Measurements from ENCODE around the gene TMEM222. TPM values are rescaled to one million over a fixed set of nuclear protein-coding genes. Genes with fewer than 3 reads are reported as not detected.

Gene TMEM222
- total RNA-seq, 1 donor from 2014 or later, result 11.1 TPM

DNA sequence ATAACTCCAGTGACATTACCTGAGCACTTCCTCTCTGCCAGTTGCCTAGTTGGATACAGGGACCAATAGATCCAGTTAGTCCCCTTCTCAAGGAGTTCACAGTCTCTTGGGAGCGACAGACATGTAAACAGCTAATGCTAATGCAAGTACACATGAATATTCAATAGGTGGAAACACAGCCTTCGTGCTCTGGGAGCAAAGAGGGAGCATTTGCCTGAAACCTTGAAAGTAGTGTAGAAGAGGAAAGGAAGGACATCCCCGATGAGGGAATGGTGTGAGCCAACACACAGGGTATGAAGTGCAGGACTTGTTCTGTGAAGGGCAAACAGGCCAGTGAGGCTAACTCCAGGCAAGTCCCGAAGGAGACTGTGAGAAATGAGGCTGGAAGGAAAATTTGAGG, 3.8 kb upstream of the TMEM222 start:
- no peak overlapping the region for H3K4me3 ChIP-seq (ENCODE audit: low read depth, low read length)
- TF ChIP-seq, protein P1, sequence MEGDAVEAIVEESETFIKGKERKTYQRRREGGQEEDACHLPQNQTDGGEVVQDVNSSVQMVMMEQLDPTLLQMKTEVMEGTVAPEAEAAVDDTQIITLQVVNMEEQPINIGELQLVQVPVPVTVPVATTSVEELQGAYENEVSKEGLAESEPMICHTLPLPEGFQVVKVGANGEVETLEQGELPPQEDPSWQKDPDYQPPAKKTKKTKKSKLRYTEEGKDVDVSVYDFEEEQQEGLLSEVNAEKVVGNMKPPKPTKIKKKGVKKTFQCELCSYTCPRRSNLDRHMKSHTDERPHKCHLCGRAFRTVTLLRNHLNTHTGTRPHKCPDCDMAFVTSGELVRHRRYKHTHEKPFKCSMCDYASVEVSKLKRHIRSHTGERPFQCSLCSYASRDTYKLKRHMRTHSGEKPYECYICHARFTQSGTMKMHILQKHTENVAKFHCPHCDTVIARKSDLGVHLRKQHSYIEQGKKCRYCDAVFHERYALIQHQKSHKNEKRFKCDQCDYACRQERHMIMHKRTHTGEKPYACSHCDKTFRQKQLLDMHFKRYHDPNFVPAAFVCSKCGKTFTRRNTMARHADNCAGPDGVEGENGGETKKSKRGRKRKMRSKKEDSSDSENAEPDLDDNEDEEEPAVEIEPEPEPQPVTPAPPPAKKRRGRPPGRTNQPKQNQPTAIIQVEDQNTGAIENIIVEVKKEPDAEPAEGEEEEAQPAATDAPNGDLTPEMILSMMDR (conservative IDR thresholded peaks at IDR 0.05; ENCODE audit: low read depth, low read length), result no peak
- DNase-seq (ENCODE audit: low read depth), result no peak

DNA sequence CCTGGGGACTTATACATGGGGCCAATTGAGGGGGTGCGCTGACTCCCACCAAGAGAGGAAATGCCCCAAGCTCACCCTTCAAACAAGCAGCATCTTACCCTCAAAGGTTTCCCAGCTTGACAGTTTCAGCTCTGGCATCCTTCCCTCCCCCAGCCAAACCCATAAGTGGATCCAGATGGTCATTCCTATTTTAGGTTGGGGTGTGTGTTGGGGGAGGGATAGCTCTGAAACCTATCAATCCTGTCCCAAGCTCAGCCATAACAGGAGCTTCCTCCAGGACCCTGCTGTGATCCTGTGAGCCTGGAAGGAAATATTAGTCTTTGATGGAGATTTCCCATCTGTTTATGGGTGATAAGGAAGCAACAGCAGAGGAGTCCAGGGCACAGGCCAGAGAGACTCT, 3.4 kb upstream of the TMEM222 start:
- TF ChIP-seq, protein P1 (conservative IDR thresholded peaks at IDR 0.05; ENCODE audit: low read depth, low read length), result no peak
- H3K4me3 ChIP-seq (ENCODE audit: low read depth, low read length), result no peak overlapping the region
- no peak for DNase-seq (ENCODE audit: low read depth)

GRCh38 chr1:27322569-27323240, 742 bp downstream of the TMEM222 start:
- DNase-seq (ENCODE audit: low read depth), result no peak
- TF ChIP-seq, protein P1 (conservative IDR thresholded peaks at IDR 0.05; ENCODE audit: low read depth, low read length), result no peak
- H3K4me3 ChIP-seq (ENCODE audit: low read depth, low read length), result peak overlapping the region; percentile 79

DNA sequence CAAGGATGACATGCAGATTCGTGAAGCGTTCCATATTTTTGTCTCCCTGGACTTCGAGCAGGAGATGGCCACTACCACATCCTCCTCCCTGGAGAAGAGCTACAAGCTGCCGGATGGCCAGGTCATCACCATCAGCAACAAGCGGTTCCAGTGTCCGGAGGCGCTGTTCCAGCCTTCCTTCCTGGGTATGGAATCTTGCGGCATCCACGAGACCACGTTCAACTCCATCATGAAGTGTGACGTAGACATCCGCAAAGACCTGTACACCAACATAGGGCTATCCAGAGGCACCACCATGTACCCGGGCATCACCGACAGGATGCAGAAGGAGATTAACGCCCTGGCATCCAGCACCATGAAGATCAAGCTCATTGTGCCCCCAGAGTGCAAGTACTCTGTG, 3.3 kb downstream of the TMEM222 start:
- H3K4me3 ChIP-seq (ENCODE audit: low read depth, low read length), result no peak overlapping the region
- DNase-seq (ENCODE audit: low read depth), result no peak
- TF ChIP-seq, protein P1 (conservative IDR thresholded peaks at IDR 0.05; ENCODE audit: low read depth, low read length), result no peak

- H3K4me3 ChIP-seq (ENCODE audit: low read depth, low read length), result no peak overlapping the region
- TF ChIP-seq, protein P1 (conservative IDR thresholded peaks at IDR 0.05; ENCODE audit: low read depth, low read length), result no peak
- no peak for DNase-seq (ENCODE audit: low read depth)
These were observed 6.0 kb downstream of the TMEM222 start for GRCh38 chr1:27327964-27328363.

- no peak overlapping the region for H3K4me3 ChIP-seq (ENCODE audit: low read depth, low read length)
- DNase-seq (ENCODE audit: low read depth), result no peak
- TF ChIP-seq, protein P1 (conservative IDR thresholded peaks at IDR 0.05; ENCODE audit: low read depth, low read length), result no peak
These were observed 8.8 kb downstream of the TMEM222 start for GRCh38 chr1:27330786-27331185.

DNA sequence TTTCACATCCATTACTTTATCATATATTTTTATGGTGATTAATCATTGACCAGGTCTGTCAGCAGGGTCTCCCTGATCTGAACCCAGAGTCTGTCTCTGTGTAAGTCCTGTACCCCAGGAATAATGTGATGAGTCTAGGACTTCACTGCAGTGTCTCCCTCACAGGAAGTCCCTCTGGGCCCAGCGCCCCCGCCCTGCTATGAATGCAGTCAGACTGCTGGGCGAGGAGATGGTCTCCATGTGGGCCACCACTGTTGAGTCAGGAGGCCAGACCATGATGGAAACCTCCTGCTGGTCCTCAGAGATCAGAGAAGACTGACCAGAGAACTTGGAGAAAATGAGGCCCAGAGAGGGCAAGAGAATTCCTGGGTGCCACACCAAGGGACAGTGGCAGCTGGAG, 9.5 kb downstream of the TMEM222 start:
- TF ChIP-seq, protein P1 (conservative IDR thresholded peaks at IDR 0.05; ENCODE audit: low read depth, low read length), result no peak
- no peak for DNase-seq (ENCODE audit: low read depth)
- H3K4me3 ChIP-seq (ENCODE audit: low read depth, low read length), result no peak overlapping the region
